SK-N-SH (cell line): Measurements from ENCODE around the gene SLC22A13. TPM values are rescaled to one million over a fixed set of nuclear protein-coding genes. Genes with fewer than 3 reads are reported as not detected.

Experiments used
- CTCF ChIA-PET: fragments of 300-600, 350-600 bp; formaldehyde crosslinking; extraction: SDS; loops from one replicate; lab custom pipeline; 2021; lab: Yijun Ruan, JAX
- POLR2A ChIA-PET: fragments of 350-600 bp; sonication (Branson Sonifier 250); formaldehyde crosslinking; extraction: SDS; loops from one replicate; lab custom pipeline; 2020; ENCODE audit warnings: antibody characterized with exemption, inconsistent platforms; lab: Yijun Ruan, JAX
- DNase-seq: peaks from one replicate; pipeline ENCODE4 v3.0.0; 2012
- H2AFZ ChIP-seq: fragments of 200-600 bp; sonication (generic); 2 replicates; pipeline ENCODE4 v1.8.1; 2016; ENCODE audit warnings: antibody characterized with exemption, mild to moderate bottlenecking, low read depth
- H3F3A ChIP-seq: fragments of 200-600 bp; sonication (generic); replicated peaks from 2 replicates; pipeline ENCODE3; 2016; ENCODE audit warnings: antibody characterized with exemption, mild to moderate bottlenecking; ENCODE audit not compliant: insufficient read depth
- H3K27ac ChIP-seq, 2 experiments: fragments of 200-500 bp in 1 of 2; fragments of 200-600 bp in 1 of 2; sonication (Bioruptor generic) in 1 of 2; sonication (generic), shearing (Covaris generic) in 1 of 2; 2 replicates each; pipeline versions ENCODE4 v1.5.1 to v1.6.1; 2014 to 2016; ENCODE audit warnings: low read depth in 2 of 2, inconsistent platforms in 1 of 2, low read length in 1 of 2, mild to moderate bottlenecking in 1 of 2, mixed read lengths in 1 of 2
- H3K27me3 ChIP-seq: fragments of 200-600 bp; sonication (generic), shearing (Covaris generic); 2 replicates; pipeline ENCODE4 v1.6.1; 2016; ENCODE audit warnings: mixed run types; ENCODE audit not compliant: insufficient read depth
- H3K36me3 ChIP-seq, 2 experiments: fragments of 200-500 bp in 1 of 2; fragments of 200-600 bp in 1 of 2; sonication (Bioruptor generic) in 1 of 2; sonication (generic) in 1 of 2; replicated peaks in 1 of 2; 2 replicates each; pipeline versions ENCODE3 to v1.5.1; 2014 to 2016; ENCODE audit warnings: low read length in 1 of 2, mild to moderate bottlenecking in 1 of 2; ENCODE audit not compliant: insufficient read depth in 2 of 2, control insufficient read depth in 1 of 2
- H3K4me1 ChIP-seq, 2 experiments: fragments of 200-500 bp in 1 of 2; fragments of 200-600 bp in 1 of 2; sonication (Bioruptor generic) in 1 of 2; sonication (generic), shearing (Covaris generic) in 1 of 2; 2 replicates each; pipeline versions ENCODE4 v1.5.1 to v1.6.1; 2014 to 2016; ENCODE audit warnings: low read depth in 1 of 2, low read length in 1 of 2, mixed run types in 1 of 2; ENCODE audit not compliant: insufficient read depth in 2 of 2, control insufficient read depth in 1 of 2
- H3K4me2 ChIP-seq: fragments of 200-600 bp; sonication (generic), shearing (Covaris generic); 2 replicates; pipeline ENCODE4 v1.6.1; 2017; ENCODE audit warnings: mixed run types
- H3K4me3 ChIP-seq, 2 experiments: fragments of 200-500 bp in 1 of 2; fragments of 200-600 bp in 1 of 2; sonication (Bioruptor generic) in 1 of 2; sonication (generic), shearing (Covaris generic) in 1 of 2; 2 replicates each; pipeline versions ENCODE4 v1.5.1 to v1.8.1; 2014 to 2016; ENCODE audit warnings: low read depth in 2 of 2, inconsistent platforms in 1 of 2, low read length in 1 of 2, mild to moderate bottlenecking in 1 of 2, mixed read lengths in 1 of 2, moderate library complexity in 1 of 2
- H3K79me2 ChIP-seq: fragments of 200-600 bp; sonication (generic); 2 replicates; pipeline ENCODE4 v1.8.1; 2017; ENCODE audit warnings: mild to moderate bottlenecking; ENCODE audit not compliant: insufficient read depth
- H3K9ac ChIP-seq: fragments of 200-600 bp; sonication (generic); 2 replicates; pipeline ENCODE4 v1.6.1; 2017; ENCODE audit warnings: mixed run types
- H3K9me2 ChIP-seq: fragments of 200-600 bp; sonication (generic); 2 replicates; pipeline ENCODE4 v1.6.1; 2017; ENCODE audit warnings: mixed run types
- H3K9me3 ChIP-seq: fragments of 200-600 bp; sonication (generic); 2 replicates; pipeline ENCODE4 v1.6.1; 2017; ENCODE audit warnings: mixed run types, mild to moderate bottlenecking, moderate library complexity
- H4K20me1 ChIP-seq: fragments of 200-600 bp; sonication (generic); 2 replicates; pipeline ENCODE4 v1.6.1; 2017; ENCODE audit warnings: mild to moderate bottlenecking, mixed run types; ENCODE audit not compliant: insufficient read depth
- CHD2 ChIP-seq: fragments of 150-350 bp; IDR thresholded peaks from 2 replicates; pipeline ENCODE4 v1.6.1; 2018; ENCODE audit warnings: low read length; ENCODE audit not compliant: partially characterized antibody
- EP300 ChIP-seq, 2 experiments: IDR thresholded peaks; 2 replicates each; pipeline versions ENCODE4 v1.4.0 to v1.6.1; 2012; ENCODE audit warnings: borderline replicate concordance in 1 of 2, low read depth in 1 of 2, low read length in 1 of 2
- FOXJ3 ChIP-seq: sonication (generic); formaldehyde crosslinking; IDR thresholded peaks from 2 replicates; pipeline ENCODE4 v1.5.1; 2020; ENCODE audit warnings: mild to moderate bottlenecking, missing genetic modification reagents
- GABPA ChIP-seq: IDR thresholded peaks from 2 replicates; pipeline ENCODE4 v1.4.0; 2012; ENCODE audit warnings: low read depth, mild to moderate bottlenecking
- GATA2 ChIP-seq: sonication (generic); formaldehyde crosslinking; IDR thresholded peaks from 2 replicates; pipeline ENCODE4 v1.5.0; 2020; ENCODE audit warnings: mild to moderate bottlenecking, missing genetic modification reagents
- MAX ChIP-seq: IDR thresholded peaks from 2 replicates; pipeline ENCODE4 v1.4.0; 2012; ENCODE audit warnings: low read depth
- MXI1 ChIP-seq: IDR thresholded peaks from 2 replicates; pipeline ENCODE4 v1.6.1; 2012; ENCODE audit warnings: mild to moderate bottlenecking, low read depth, low read length, improper control_type of control experiment
- NRF1 ChIP-seq: IDR thresholded peaks from 2 replicates; pipeline ENCODE4 v1.6.1; 2012; ENCODE audit warnings: low read depth, mild to moderate bottlenecking, low read length
- RAD21 ChIP-seq: IDR thresholded peaks from 2 replicates; pipeline ENCODE4 v1.6.1; 2012; ENCODE audit warnings: mild to moderate bottlenecking, low read length
- RCOR1 ChIP-seq: fragments of 150-350 bp; IDR thresholded peaks from 2 replicates; pipeline ENCODE4 v1.6.1; 2017; ENCODE audit warnings: antibody characterized with exemption, low read length
- SMC3 ChIP-seq: IDR thresholded peaks from 2 replicates; pipeline ENCODE4 v1.6.1; 2012; ENCODE audit warnings: low read depth, low read length, improper control_type of control experiment
- TCF12 ChIP-seq: IDR thresholded peaks from 2 replicates; pipeline ENCODE4 v1.4.0; 2012
- USF2 ChIP-seq: fragments of 150-350 bp; IDR thresholded peaks from 2 replicates; pipeline ENCODE4 v1.6.1; 2017; ENCODE audit warnings: antibody characterized with exemption, low read length, low read depth, borderline replicate concordance
- ZBTB33 ChIP-seq: IDR thresholded peaks from 2 replicates; pipeline ENCODE4 v1.4.0; 2012; ENCODE audit warnings: low read depth, borderline replicate concordance
- WGBS: methylation state at CpG from one replicate; pipeline ENCODE4 v1.1.6; 2017; ENCODE audit warnings: low lambda C conversion rate; 5-methylcytosine and 5-hydroxymethylcytosine counted together
- polyA plus RNA-seq, 3 experiments: library from polyadenylated mRNA; depleted of rRNA; stranded (reverse); fragments of >200 nt; gene quantifications; 2 replicates each; pipeline ENCODE4 v1.2.3, GENCODE V29; 2012
- TF ChIP-seq, protein P1 (sequence below): IDR thresholded peaks from 2 replicates; pipeline ENCODE4 v1.4.0; 2012; ENCODE audit warnings: low read depth, borderline replicate concordance

SLC22A13 gene, protein sequence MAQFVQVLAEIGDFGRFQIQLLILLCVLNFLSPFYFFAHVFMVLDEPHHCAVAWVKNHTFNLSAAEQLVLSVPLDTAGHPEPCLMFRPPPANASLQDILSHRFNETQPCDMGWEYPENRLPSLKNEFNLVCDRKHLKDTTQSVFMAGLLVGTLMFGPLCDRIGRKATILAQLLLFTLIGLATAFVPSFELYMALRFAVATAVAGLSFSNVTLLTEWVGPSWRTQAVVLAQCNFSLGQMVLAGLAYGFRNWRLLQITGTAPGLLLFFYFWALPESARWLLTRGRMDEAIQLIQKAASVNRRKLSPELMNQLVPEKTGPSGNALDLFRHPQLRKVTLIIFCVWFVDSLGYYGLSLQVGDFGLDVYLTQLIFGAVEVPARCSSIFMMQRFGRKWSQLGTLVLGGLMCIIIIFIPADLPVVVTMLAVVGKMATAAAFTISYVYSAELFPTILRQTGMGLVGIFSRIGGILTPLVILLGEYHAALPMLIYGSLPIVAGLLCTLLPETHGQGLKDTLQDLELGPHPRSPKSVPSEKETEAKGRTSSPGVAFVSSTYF
- 0.08 and 0.29 TPM in 2 replicates for polyA plus RNA-seq (2012; rRNA removed)
- polyA plus RNA-seq (2012; cell fraction: cytosol; rRNA removed), result 0.01 and 0.04 TPM in 2 replicates
- 1.4 TPM in 2 replicates for polyA plus RNA-seq (2012; cell fraction: nucleus; rRNA removed)

GRCh38 chr3:38265604-38266307, at the start of gene SLC22A13:
TSS of gene SLC22A13 (plus strand) at chr3:38265812. CDS start at chr3:38265861, 49 bp downstream.
- Histone ChIP-seq H3K79me2 (no peaks in the 10 kb centered on the region), H3K9ac (no peak within 1 kb of the TSS), H3K9me3 (no peaks in the 10 kb centered on the region), H3K27ac (no peak within 1 kb of the TSS; a peak in 1 of 4 replicates), H3F3A (no peaks in the 10 kb centered on the region), H3K4me2 (no peak within 1 kb of the TSS), H3K27me3 (no peaks in the 10 kb centered on the region), H3K36me3 (peaks cover 0 to 2% of the 10 kb centered on the region in 2 experiments), H3K9me2 (no peaks in the 10 kb centered on the region), H3K4me3 (no peak within 1 kb of the TSS), H2AFZ (no peak within 1 kb of the TSS), H3K4me1 (peaks cover 0 to 27% of the 10 kb centered on the region in 2 experiments; a peak in 1 of 4 replicates), H4K20me1 (no peaks in the 10 kb centered on the region)
- CTCF ChIA-PET, result no interaction called here
- DNase-seq, result no peak
- TF ChIP-seq USF2 (no peak), RAD21 (no peak), EP300 (IDR thresholded peaks at IDR 0.05; ENCODE audit: borderline replicate concordance in 1 of 2, low read depth in 1 of 2, low read length in 1 of 2) (no peak)
- POLR2A ChIA-PET, result no interaction called here
- 85% methylated on average over 7 of the region's 9 CpGs for WGBS

DNA sequence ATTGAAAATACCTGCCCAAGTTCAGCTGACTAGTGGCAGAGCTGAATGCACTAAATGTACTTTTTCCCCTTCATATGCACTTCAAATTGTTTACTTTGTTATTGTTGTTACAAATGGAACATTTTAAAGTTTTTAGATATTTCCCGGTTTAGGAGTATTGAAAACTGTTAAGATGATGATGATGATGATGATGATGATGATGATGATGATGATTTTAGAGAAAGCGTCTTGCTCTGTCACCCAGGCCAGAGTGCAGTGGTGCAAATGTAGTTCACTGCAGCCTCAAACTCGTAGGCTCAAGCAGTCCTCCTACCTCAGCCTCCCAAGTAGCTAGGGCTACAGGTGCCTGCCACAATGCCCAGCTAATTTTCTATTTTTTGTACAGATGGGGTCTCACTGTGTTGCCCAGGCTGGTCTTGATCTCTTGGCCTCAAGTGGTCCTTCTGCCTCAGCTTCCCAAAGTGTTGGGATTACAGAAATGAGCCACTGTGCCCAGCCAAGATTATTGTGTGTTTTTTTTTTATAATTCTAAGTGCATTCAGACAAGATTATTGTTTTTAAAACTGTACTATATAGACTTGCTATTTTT, 45.9 kb upstream of the SLC22A13 start:
- H3K27me3 ChIP-seq, result no peaks in the 10 kb centered on the region
- H4K20me1 ChIP-seq, result peaks cover 3% of the 10 kb centered on the region; the same call in 1 of the 2 replicates
- H3K27ac ChIP-seq, result no peak overlapping the region
- no peak overlapping the region for H2AFZ ChIP-seq
- H3K4me3 ChIP-seq, result no peak overlapping the region
- 93% methylated on average over 3 of the region's 3 CpGs for WGBS
- no peaks in the 10 kb centered on the region for H3K9me2 ChIP-seq
- H3K4me1 ChIP-seq, result peaks cover 0 to 7% of the 10 kb centered on the region in 2 experiments; a peak in 1 of 4 replicates
- H3K79me2 ChIP-seq, result peaks cover 78% of the 10 kb centered on the region
- H3K36me3 ChIP-seq, result peaks cover 35 to 39% of the 10 kb centered on the region in 2 experiments
- H3K9ac ChIP-seq, result no peak overlapping the region
- no peak for DNase-seq
- ChIA-PET POLR2A (no interaction called here), CTCF (no interaction called here)
- H3F3A ChIP-seq, result peaks cover 2% of the 10 kb centered on the region
- no peak overlapping the region for H3K4me2 ChIP-seq
- H3K9me3 ChIP-seq, result no peaks in the 10 kb centered on the region
- no peak for TF ChIP-seq NRF1
- no peak for TF ChIP-seq RCOR1
- no peak for TF ChIP-seq GATA2 (CRISPR knock-in tag)
- no peak for TF ChIP-seq SMC3
- no peak for TF ChIP-seq MXI1
- TF ChIP-seq, protein P1, sequence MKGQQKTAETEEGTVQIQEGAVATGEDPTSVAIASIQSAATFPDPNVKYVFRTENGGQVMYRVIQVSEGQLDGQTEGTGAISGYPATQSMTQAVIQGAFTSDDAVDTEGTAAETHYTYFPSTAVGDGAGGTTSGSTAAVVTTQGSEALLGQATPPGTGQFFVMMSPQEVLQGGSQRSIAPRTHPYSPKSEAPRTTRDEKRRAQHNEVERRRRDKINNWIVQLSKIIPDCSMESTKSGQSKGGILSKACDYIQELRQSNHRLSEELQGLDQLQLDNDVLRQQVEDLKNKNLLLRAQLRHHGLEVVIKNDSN, result no peak
- TF ChIP-seq USF2, result no peak
- no peak for TF ChIP-seq ZBTB33
- TF ChIP-seq GABPA, result no peak
- no peak for TF ChIP-seq CHD2
- TF ChIP-seq FOXJ3 (CRISPR knock-in tag), result no peak
- no peak for TF ChIP-seq MAX
- TF ChIP-seq TCF12, result no peak
